VCaP (cell line): ENCODE data around the gene GPA33.

Source experiments
- H3K27ac ChIP-seq: fragments of 450-650 bp; 2 replicates; pipeline ENCODE4 v1.5.1; 2017
- CTCF ChIP-seq: fragments of 450-650 bp; conservative IDR thresholded peaks from 2 replicates; pipeline ENCODE4 v1.5.1; 2017; ENCODE audit warnings: mild to moderate bottlenecking, moderate library complexity

The GPA33 gene

GRCh38 chr1:167116174-167116573 lies 26.0 kb upstream of the GPA33 start:
- no peak overlapping the region for H3K27ac ChIP-seq
- no peak for TF ChIP-seq CTCF

GRCh38 chr1:167115655-167116054 lies 25.5 kb upstream of the GPA33 start:
- no peak for TF ChIP-seq CTCF

GRCh38 chr1:167114725-167115124 lies 24.5 kb upstream of the GPA33 start:
- TF ChIP-seq CTCF: no peak
- H3K27ac ChIP-seq: no peak overlapping the region

More at GRCh38 chr1:167115655-167116054, 25.5 kb upstream of the GPA33 start:
- no peak overlapping the region for H3K27ac ChIP-seq

- no peak for TF ChIP-seq CTCF
- no peak overlapping the region for H3K27ac ChIP-seq
These were observed 21.9 kb upstream of the GPA33 start for GRCh38 chr1:167111868-167112709.

GRCh38 chr1:167110586-167110985 lies 20.4 kb upstream of the GPA33 start:
- no peak overlapping the region for H3K27ac ChIP-seq
- no peak for TF ChIP-seq CTCF

GRCh38 chr1:167109125-167109524 lies 18.9 kb upstream of the GPA33 start:
- peak overlapping the region; percentile 61 for H3K27ac ChIP-seq
- TF ChIP-seq CTCF: no peak

GRCh38 chr1:167107456-167107855 lies 17.3 kb upstream of the GPA33 start:
- TF ChIP-seq CTCF: no peak
- H3K27ac ChIP-seq: no peak overlapping the region
